Osteoblast (primary cell): ENCODE results near the gene ZNF101. TPM values are rescaled to one million over a fixed set of nuclear protein-coding genes. Genes with fewer than 3 reads are reported as not detected.

Experiments used
- DNase-seq: peaks from one replicate; pipeline ENCODE4 v3.0.0; 2011; ENCODE audit warnings: low spot score, mixed read lengths; ENCODE audit not compliant: insufficient read length; ENCODE audit errors: missing footprints
- H2AFZ ChIP-seq: 2 replicates; pipeline ENCODE4 v1.6.0; 2011; ENCODE audit warnings: mild to moderate bottlenecking, low read length
- H3K27ac ChIP-seq: 2 replicates; pipeline ENCODE4 v1.5.1; 2011; ENCODE audit warnings: mild to moderate bottlenecking, low read depth, low read length, moderate library complexity
- H3K27me3 ChIP-seq: 2 replicates; pipeline ENCODE4 v1.6.0; 2012; ENCODE audit warnings: mild to moderate bottlenecking, control low read depth, inconsistent platforms, low read length, moderate library complexity; ENCODE audit not compliant: insufficient read depth
- H3K36me3 ChIP-seq: 2 replicates; pipeline ENCODE4 v1.5.1; 2011; ENCODE audit warnings: mild to moderate bottlenecking, low read length, control low read depth, moderate library complexity; ENCODE audit not compliant: insufficient read depth
- H3K4me1 ChIP-seq: 2 replicates; pipeline ENCODE4 v1.5.1; 2011; ENCODE audit warnings: mild to moderate bottlenecking, low read length, control low read depth, moderate library complexity; ENCODE audit not compliant: insufficient read depth
- H3K4me2 ChIP-seq: 2 replicates; pipeline ENCODE4 v1.6.0; 2011; ENCODE audit warnings: mild to moderate bottlenecking, low read length; ENCODE audit not compliant: insufficient read depth
- H3K4me3 ChIP-seq: fragments of 200-600 bp; sonication (generic); 3 replicates; pipeline ENCODE4 v1.5.1; 2012; ENCODE audit warnings: mild to moderate bottlenecking, low read length, inconsistent platforms; ENCODE audit not compliant: insufficient read depth
- H3K79me2 ChIP-seq: 2 replicates; pipeline ENCODE4 v1.6.0; 2012; ENCODE audit warnings: mild to moderate bottlenecking, low read length, control low read depth, inconsistent platforms; ENCODE audit not compliant: insufficient read depth
- H3K9me3 ChIP-seq: 2 replicates; pipeline ENCODE4 v1.5.1; 2011; ENCODE audit warnings: low read depth, low read length, control low read depth
- H4K20me1 ChIP-seq: 2 replicates; pipeline ENCODE4 v1.6.0; 2012; ENCODE audit warnings: mild to moderate bottlenecking, low read length, control low read depth; ENCODE audit not compliant: insufficient read depth
- CTCF ChIP-seq: IDR thresholded peaks from 2 replicates; pipeline ENCODE4 v1.5.1; 2011; ENCODE audit warnings: mild to moderate bottlenecking, low read depth, low read length, moderate library complexity; ENCODE audit errors: extremely low read depth
- total RNA-seq: library from RNA; depleted of rRNA; stranded (reverse); fragments of >200 nt; gene quantifications from 2 replicates; pipeline ENCODE4 v1.2.3, GENCODE V29; 2012

ZNF101 gene
- total RNA-seq, 1 donor, result 7.2 TPM

GRCh38 chr19:19710506-19710905, 41.9 kb downstream of the ZNF101 start:
- Histone ChIP-seq H3K4me2 (no peak overlapping the region), H3K79me2 (no peaks in the 10 kb centered on the region), H3K27me3 (no peaks in the 10 kb centered on the region), H4K20me1 (no peaks in the 10 kb centered on the region), H3K4me3 (no peak overlapping the region), H3K27ac (no peak overlapping the region), H3K4me1 (no peaks in the 10 kb centered on the region), H3K9me3 (peaks cover 64% of the 10 kb centered on the region), H3K36me3 (peaks cover 25% of the 10 kb centered on the region), H2AFZ (no peak overlapping the region)
- TF ChIP-seq CTCF, result no peak
- DNase-seq, result no peak

GRCh38 chr19:19711306-19711933, 42.8 kb downstream of the ZNF101 start:
- H3K27me3 ChIP-seq, result no peaks in the 10 kb centered on the region
- peaks cover 68% of the 10 kb centered on the region for H3K9me3 ChIP-seq
- peaks cover 2% of the 10 kb centered on the region for H3K79me2 ChIP-seq
- H3K4me1 ChIP-seq, result no peaks in the 10 kb centered on the region
- H3K4me2 ChIP-seq, result no peak overlapping the region
- no peak for DNase-seq
- no peak overlapping the region for H3K27ac ChIP-seq
- no peak for TF ChIP-seq CTCF
- no peak overlapping the region for H3K4me3 ChIP-seq
- no peaks in the 10 kb centered on the region for H4K20me1 ChIP-seq
- peaks cover 25% of the 10 kb centered on the region for H3K36me3 ChIP-seq
- H2AFZ ChIP-seq, result no peak overlapping the region

GRCh38 chr19:19711934-19712828, 43.5 kb downstream of the ZNF101 start:
- peaks cover 66% of the 10 kb centered on the region for H3K9me3 ChIP-seq
- no peak overlapping the region for H2AFZ ChIP-seq
- H3K4me2 ChIP-seq, result no peak overlapping the region
- DNase-seq, result no peak
- H3K36me3 ChIP-seq, result peaks cover 25% of the 10 kb centered on the region
- H3K4me3 ChIP-seq, result no peak overlapping the region
- no peaks in the 10 kb centered on the region for H3K4me1 ChIP-seq
- no peaks in the 10 kb centered on the region for H3K27me3 ChIP-seq
- H3K27ac ChIP-seq, result no peak overlapping the region
- H3K79me2 ChIP-seq, result peaks cover 7% of the 10 kb centered on the region
- H4K20me1 ChIP-seq, result no peaks in the 10 kb centered on the region
- no peak for TF ChIP-seq CTCF

GRCh38 chr19:19719798-19720197, 51.2 kb downstream of the ZNF101 start:
- Histone ChIP-seq H3K27ac (no peak overlapping the region), H4K20me1 (no peaks in the 10 kb centered on the region), H3K4me1 (no peaks in the 10 kb centered on the region), H3K4me3 (no peak overlapping the region), H2AFZ (no peak overlapping the region), H3K9me3 (peaks cover 12% of the 10 kb centered on the region), H3K36me3 (no peaks in the 10 kb centered on the region), H3K4me2 (no peak overlapping the region), H3K27me3 (no peaks in the 10 kb centered on the region), H3K79me2 (peaks cover 25% of the 10 kb centered on the region)
- no peak for DNase-seq
- no peak for TF ChIP-seq CTCF
